Measurements from ENCODE around the gene LIX1.

- TF ChIP-seq CTCF (IDR thresholded peaks at IDR 0.05) (no peak), EP300 (IDR thresholded peaks at IDR 0.05) (no peak), POLR2A (IDR thresholded peaks at IDR 0.05) (no peak), POLR2AphosphoS5 (IDR thresholded peaks at IDR 0.05) (no peak)
Measured at GRCh38 chr5:97148288-97148687, 5.9 kb upstream of the LIX1 start.
